ENCODE data around the gene LMOD2. TPM values are rescaled to one million over a fixed set of nuclear protein-coding genes. Genes with fewer than 3 reads are reported as not detected.

LMOD2 gene
- total RNA-seq, 1 donor from 2014 or later, result not detected

DNA sequence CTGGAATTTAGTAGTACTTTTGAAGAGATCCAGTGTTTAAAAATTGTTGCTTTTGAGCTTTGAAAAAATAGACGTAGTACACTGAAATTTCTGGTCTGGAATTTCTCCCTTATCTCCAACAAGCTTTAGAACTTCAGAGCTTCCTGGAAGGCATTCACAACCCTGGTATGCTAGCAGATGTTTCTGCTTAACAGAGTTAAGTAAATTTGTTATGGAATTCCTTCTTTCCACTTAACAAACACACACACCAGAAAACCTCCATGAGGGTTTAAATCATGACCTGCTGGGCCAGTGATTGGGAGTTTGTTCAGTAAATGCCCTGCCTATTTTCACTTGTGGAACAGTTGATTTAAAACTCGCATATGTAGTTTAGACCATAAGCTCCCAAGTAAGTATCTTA is 40.3 kb upstream of the LMOD2 start:
- Mint-ChIP-seq H3K9me3 (no peaks in the 10 kb centered on the region), H3K36me3 (ENCODE audit: low read depth) (no peaks in the 10 kb centered on the region), H3K4me3 (no peak overlapping the region), H3K27ac (ENCODE audit: unreplicated experiment) (no peak overlapping the region), H3K27me3 (ENCODE audit: low read depth) (no peaks in the 10 kb centered on the region), H3K4me1 (no peaks in the 10 kb centered on the region)
- no peak for DNase-seq (ENCODE audit: low read depth, low spot score)
- TF ChIP-seq, protein P1, sequence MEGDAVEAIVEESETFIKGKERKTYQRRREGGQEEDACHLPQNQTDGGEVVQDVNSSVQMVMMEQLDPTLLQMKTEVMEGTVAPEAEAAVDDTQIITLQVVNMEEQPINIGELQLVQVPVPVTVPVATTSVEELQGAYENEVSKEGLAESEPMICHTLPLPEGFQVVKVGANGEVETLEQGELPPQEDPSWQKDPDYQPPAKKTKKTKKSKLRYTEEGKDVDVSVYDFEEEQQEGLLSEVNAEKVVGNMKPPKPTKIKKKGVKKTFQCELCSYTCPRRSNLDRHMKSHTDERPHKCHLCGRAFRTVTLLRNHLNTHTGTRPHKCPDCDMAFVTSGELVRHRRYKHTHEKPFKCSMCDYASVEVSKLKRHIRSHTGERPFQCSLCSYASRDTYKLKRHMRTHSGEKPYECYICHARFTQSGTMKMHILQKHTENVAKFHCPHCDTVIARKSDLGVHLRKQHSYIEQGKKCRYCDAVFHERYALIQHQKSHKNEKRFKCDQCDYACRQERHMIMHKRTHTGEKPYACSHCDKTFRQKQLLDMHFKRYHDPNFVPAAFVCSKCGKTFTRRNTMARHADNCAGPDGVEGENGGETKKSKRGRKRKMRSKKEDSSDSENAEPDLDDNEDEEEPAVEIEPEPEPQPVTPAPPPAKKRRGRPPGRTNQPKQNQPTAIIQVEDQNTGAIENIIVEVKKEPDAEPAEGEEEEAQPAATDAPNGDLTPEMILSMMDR (conservative IDR thresholded peaks at IDR 0.05), result no peak

DNA sequence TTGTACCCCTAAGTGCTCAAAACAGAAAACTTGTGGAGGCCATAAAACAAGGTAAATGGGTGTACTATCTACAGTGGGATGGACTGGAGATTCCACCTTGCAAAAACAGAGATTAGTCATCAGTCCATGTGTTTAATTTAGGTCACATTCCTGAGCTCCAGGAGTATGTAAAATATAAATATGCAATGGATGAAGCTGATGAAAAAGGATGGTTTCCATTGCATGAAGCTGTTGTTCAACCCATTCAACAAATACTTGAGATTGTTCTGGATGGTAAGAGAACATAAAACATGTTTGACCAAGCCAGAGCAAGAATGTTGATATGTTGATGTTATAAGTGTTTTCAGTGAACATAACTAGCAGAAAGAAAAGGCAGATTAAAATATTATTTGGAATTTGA is 39.4 kb upstream of the LMOD2 start:
- no peak for DNase-seq (ENCODE audit: low read depth, low spot score)
- no peaks in the 10 kb centered on the region for H3K27me3 Mint-ChIP-seq (ENCODE audit: low read depth)
- TF ChIP-seq, protein P1 (conservative IDR thresholded peaks at IDR 0.05), result no peak
- no peak overlapping the region for H3K27ac Mint-ChIP-seq (ENCODE audit: unreplicated experiment)
- no peak overlapping the region for H3K4me3 Mint-ChIP-seq
- no peaks in the 10 kb centered on the region for H3K36me3 Mint-ChIP-seq (ENCODE audit: low read depth)
- H3K9me3 Mint-ChIP-seq, result no peaks in the 10 kb centered on the region
- no peaks in the 10 kb centered on the region for H3K4me1 Mint-ChIP-seq

DNA sequence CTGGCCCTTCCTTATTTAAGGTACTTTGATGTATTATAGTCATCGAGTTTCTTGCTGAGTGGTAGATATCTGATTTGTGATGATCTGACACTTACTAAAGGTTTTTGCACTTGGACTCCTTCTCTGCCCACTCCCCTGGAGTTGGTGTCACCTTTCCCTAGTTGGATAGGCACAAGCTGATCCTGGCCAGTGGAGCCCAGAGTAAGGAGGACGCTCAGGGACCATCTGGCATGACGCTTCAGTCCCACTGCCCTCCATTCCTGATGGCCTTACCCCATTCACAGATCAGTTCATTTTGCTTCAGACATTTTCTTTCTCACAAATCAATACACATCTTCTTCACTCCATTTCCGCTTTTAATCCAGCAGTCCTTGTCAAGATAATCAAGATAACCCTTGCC is 34.0 kb upstream of the LMOD2 start:
- no peak overlapping the region for H3K4me3 Mint-ChIP-seq
- no peaks in the 10 kb centered on the region for H3K27me3 Mint-ChIP-seq (ENCODE audit: low read depth)
- H3K4me1 Mint-ChIP-seq, result no peaks in the 10 kb centered on the region
- TF ChIP-seq, protein P1 (conservative IDR thresholded peaks at IDR 0.05), result no peak
- H3K9me3 Mint-ChIP-seq, result peaks cover 2% of the 10 kb centered on the region
- H3K27ac Mint-ChIP-seq (ENCODE audit: unreplicated experiment), result no peak overlapping the region
- no peaks in the 10 kb centered on the region for H3K36me3 Mint-ChIP-seq (ENCODE audit: low read depth)
- no peak for DNase-seq (ENCODE audit: low read depth, low spot score)

DNA sequence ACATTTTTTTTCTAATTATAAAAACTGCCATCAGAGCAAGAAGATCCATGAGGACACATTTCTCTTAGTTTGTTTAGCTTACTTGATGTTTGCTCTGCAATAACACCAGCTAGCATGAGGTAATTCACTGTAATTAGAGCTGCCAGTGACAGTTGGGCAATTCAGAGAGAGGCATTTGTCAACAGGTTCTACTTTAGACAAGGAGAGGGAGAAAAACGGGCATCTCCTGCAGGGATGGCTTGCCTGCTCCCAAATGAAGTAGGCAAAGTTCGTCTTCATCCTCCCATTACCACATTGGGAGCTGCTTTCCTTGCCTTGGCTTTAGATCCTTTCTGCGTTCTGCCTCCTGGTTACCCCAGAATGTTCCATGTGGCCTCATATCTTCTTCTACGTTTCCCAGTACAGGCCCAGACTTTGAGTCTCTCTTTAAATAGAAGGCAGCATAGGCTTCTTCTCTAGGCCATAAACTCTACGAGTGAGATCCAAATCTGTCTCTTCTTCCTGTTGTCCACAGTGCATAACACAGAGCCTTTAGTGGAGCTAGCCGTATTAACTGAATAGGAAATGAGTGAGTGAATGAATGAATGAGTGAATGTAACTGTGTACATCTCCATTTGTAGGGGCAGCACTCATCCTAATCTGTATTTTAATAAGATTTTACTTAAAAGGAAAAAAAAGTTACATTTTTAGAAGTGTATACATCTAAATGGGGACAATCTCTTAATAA is 32.8 kb upstream of the LMOD2 start:
- no peak for DNase-seq (ENCODE audit: low read depth, low spot score)
- Mint-ChIP-seq H3K27me3 (ENCODE audit: low read depth) (no peaks in the 10 kb centered on the region), H3K36me3 (ENCODE audit: low read depth) (no peaks in the 10 kb centered on the region), H3K4me1 (no peaks in the 10 kb centered on the region), H3K4me3 (no peak overlapping the region), H3K27ac (ENCODE audit: unreplicated experiment) (no peak overlapping the region), H3K9me3 (peaks cover 2% of the 10 kb centered on the region)
- TF ChIP-seq, protein P1 (conservative IDR thresholded peaks at IDR 0.05), result no peak

DNA sequence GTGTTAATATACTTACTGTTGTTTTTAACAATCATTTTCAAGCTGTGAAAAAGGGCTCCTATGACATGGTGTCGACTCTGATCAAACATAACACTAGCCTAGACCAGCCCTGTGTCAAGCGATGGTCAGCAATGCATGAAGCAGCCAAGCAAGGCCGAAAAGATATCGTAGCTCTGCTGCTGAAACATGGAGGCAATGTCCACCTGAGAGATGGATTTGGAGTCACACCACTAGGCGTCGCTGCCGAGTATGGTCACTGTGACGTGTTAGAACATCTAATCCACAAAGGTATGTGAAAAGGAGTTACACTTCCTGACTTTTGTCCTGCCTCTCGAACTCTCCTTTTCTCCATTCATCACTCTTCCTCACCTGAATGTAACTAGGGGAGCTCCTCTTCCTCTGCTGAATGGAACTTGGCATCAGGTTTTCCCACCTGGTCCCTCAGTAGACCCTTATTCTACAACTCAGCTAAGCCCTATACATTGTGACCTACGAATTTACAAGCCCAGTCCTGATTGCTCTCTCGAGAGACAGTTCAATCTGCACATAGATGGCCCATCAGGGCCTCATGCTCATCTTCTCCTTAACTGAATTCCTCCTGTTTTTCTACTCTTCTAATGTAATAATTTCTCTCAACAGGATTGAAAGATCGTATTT is 31.0 kb upstream of the LMOD2 start:
- Mint-ChIP-seq H3K27me3 (ENCODE audit: low read depth) (no peaks in the 10 kb centered on the region), H3K4me1 (no peaks in the 10 kb centered on the region), H3K4me3 (no peak overlapping the region), H3K9me3 (peaks cover 2% of the 10 kb centered on the region), H3K27ac (ENCODE audit: unreplicated experiment) (no peak overlapping the region), H3K36me3 (ENCODE audit: low read depth) (no peaks in the 10 kb centered on the region)
- peak; percentile 32 for DNase-seq (ENCODE audit: low read depth, low spot score)
- TF ChIP-seq, protein P1 (conservative IDR thresholded peaks at IDR 0.05), result peak; percentile 64
